H9 (cell line): ENCODE data around the gene ZDHHC9. TPM values are rescaled to one million over a fixed set of nuclear protein-coding genes. Genes with fewer than 3 reads are reported as not detected.
A peak's percentile ranks its signal among the peaks of the same experiment; 100 is the strongest.

Source experiments
- DNase-seq: peaks from one replicate; pipeline ENCODE4 v3.0.0-alpha.2; 2017
- H2AFZ ChIP-seq: one replicate; pipeline ENCODE4 v1.6.1; 2013; ENCODE audit warnings: mild to moderate bottlenecking, low read length, control low read depth, moderate library complexity
- H2AK5ac ChIP-seq: 2 replicates; pipeline ENCODE4 v1.6.1; 2013; ENCODE audit warnings: low read length, control low read depth, mixed read lengths; ENCODE audit not compliant: insufficient read length
- H2BK120ac ChIP-seq: one replicate; pipeline ENCODE4 v1.6.1; 2013; ENCODE audit warnings: low read depth, mild to moderate bottlenecking, low read length, control low read depth, inconsistent platforms; ENCODE audit not compliant: poor library complexity, severe bottlenecking
- H2BK12ac ChIP-seq: 2 replicates; pipeline ENCODE4 v1.6.1; 2013; ENCODE audit warnings: low read length, control low read depth, mixed read lengths, low read depth; ENCODE audit not compliant: insufficient read length
- H2BK15ac ChIP-seq: 2 replicates; pipeline ENCODE4 v1.6.1; 2013; ENCODE audit warnings: low read depth, low read length, control low read depth
- H2BK20ac ChIP-seq: one replicate; pipeline ENCODE4 v1.6.1; 2013; ENCODE audit warnings: low read depth, mild to moderate bottlenecking, low read length, control low read depth, inconsistent platforms; ENCODE audit not compliant: poor library complexity, severe bottlenecking
- H2BK5ac ChIP-seq: 2 replicates; pipeline ENCODE4 v1.6.1; 2013; ENCODE audit warnings: low read length, control low read depth, mixed read lengths; ENCODE audit not compliant: insufficient read length
- H3K14ac ChIP-seq: 2 replicates; pipeline ENCODE4 v1.6.1; 2013; ENCODE audit warnings: low read length, control low read depth; ENCODE audit not compliant: insufficient read depth
- H3K18ac ChIP-seq: 2 replicates; pipeline ENCODE4 v1.6.1; 2013; ENCODE audit warnings: low read depth, mild to moderate bottlenecking, mixed read lengths, low read length, control low read depth; ENCODE audit not compliant: insufficient read length
- H3K23ac ChIP-seq: 2 replicates; pipeline ENCODE4 v1.6.1; 2013; ENCODE audit warnings: low read length, control low read depth, mixed read lengths, low read depth; ENCODE audit not compliant: insufficient read length
- H3K23me2 ChIP-seq: 2 replicates; pipeline ENCODE4 v1.6.1; 2013; ENCODE audit warnings: low read depth, mild to moderate bottlenecking, mixed read lengths, low read length, control low read depth; ENCODE audit not compliant: insufficient read length, poor library complexity, severe bottlenecking
- H3K27ac ChIP-seq: 2 replicates; pipeline ENCODE4 v1.5.1; 2013; ENCODE audit warnings: low read length, control low read depth, mixed read lengths, low read depth; ENCODE audit not compliant: insufficient read length
- H3K27me3 ChIP-seq: 2 replicates; pipeline ENCODE4 v1.6.1; 2013; ENCODE audit warnings: low read length, control low read depth, inconsistent platforms; ENCODE audit not compliant: insufficient read depth
- H3K4ac ChIP-seq: 2 replicates; pipeline ENCODE4 v1.6.1; 2013; ENCODE audit warnings: low read depth, mild to moderate bottlenecking, control low read depth, inconsistent platforms, low read length, moderate library complexity
- H3K4me1 ChIP-seq: 2 replicates; pipeline ENCODE4 v1.6.1; 2013; ENCODE audit warnings: low read length, control low read depth, inconsistent platforms; ENCODE audit not compliant: insufficient read depth
- H3K4me2 ChIP-seq: 2 replicates; pipeline ENCODE4 v1.6.1; 2013; ENCODE audit warnings: low read length, control low read depth, mixed read lengths; ENCODE audit not compliant: insufficient read length, insufficient read depth
- H3K56ac ChIP-seq: 2 replicates; pipeline ENCODE4 v1.6.1; 2013; ENCODE audit warnings: low read depth, mild to moderate bottlenecking, mixed read lengths, low read length, control low read depth; ENCODE audit not compliant: insufficient read length
- H3K79me1 ChIP-seq: 2 replicates; pipeline ENCODE4 v1.6.1; 2013; ENCODE audit warnings: low read depth, mild to moderate bottlenecking, moderate library complexity, low read length, control low read depth, inconsistent platforms; ENCODE audit not compliant: insufficient read depth, poor library complexity, severe bottlenecking
- H3K79me2 ChIP-seq: 2 replicates; pipeline ENCODE4 v1.6.1; 2013; ENCODE audit warnings: low read length, control low read depth, inconsistent platforms; ENCODE audit not compliant: insufficient read depth
- H3K9ac ChIP-seq: 2 replicates; pipeline ENCODE4 v1.6.1; 2013; ENCODE audit warnings: low read length, control low read depth, mixed read lengths; ENCODE audit not compliant: insufficient read length; ENCODE audit errors: extremely low read depth
- H3K9me3 ChIP-seq: one replicate; pipeline ENCODE4 v1.6.1; 2013; ENCODE audit warnings: low read depth, low read length, inconsistent platforms; ENCODE audit not compliant: control insufficient read depth
- H3T11ph ChIP-seq: one replicate; pipeline ENCODE4 v1.6.1; 2013; ENCODE audit warnings: mild to moderate bottlenecking, low read length, control low read depth, inconsistent platforms
- H4K20me1 ChIP-seq: one replicate; pipeline ENCODE4 v1.6.1; 2013; ENCODE audit not compliant: control insufficient read depth, insufficient read length, insufficient read depth
- H4K5ac ChIP-seq: 2 replicates; pipeline ENCODE4 v1.6.1; 2013; ENCODE audit warnings: low read depth, mild to moderate bottlenecking, mixed read lengths, low read length, control low read depth; ENCODE audit not compliant: insufficient read length
- H4K8ac ChIP-seq: replicated peaks from 2 replicates; pipeline ENCODE4 v1.6.1; 2013; ENCODE audit warnings: low read length, control low read depth, mixed read lengths, low read depth; ENCODE audit not compliant: insufficient read length
- H4K91ac ChIP-seq: 2 replicates; pipeline ENCODE4 v1.6.1; 2013; ENCODE audit warnings: low read depth, mild to moderate bottlenecking, moderate library complexity, mixed read lengths, low read length, control low read depth; ENCODE audit not compliant: insufficient read length
- H3K27ac Mint-ChIP-seq, 3 experiments: 2 replicates in 2 of 3; 3 replicates in 1 of 3; pipeline ENCODE4 v1.8.0; 2020 to 2021; ENCODE audit warnings: mixed read lengths in 3 of 3, mild to moderate bottlenecking in 1 of 3, moderate library complexity in 1 of 3
- H3K27me3 Mint-ChIP-seq: 2 replicates; pipeline ENCODE4 v1.8.0; 2021; ENCODE audit warnings: low read depth, mild to moderate bottlenecking, moderate library complexity, mixed read lengths
- H3K36me3 Mint-ChIP-seq, 3 experiments: 2 replicates in 2 of 3; 3 replicates in 1 of 3; pipeline ENCODE4 v1.8.0; 2020 to 2021; ENCODE audit warnings: low read depth in 3 of 3, mixed read lengths in 3 of 3; ENCODE audit not compliant: insufficient read depth in 1 of 3
- H3K4me1 Mint-ChIP-seq, 2 experiments: 2 replicates each; pipeline ENCODE4 v1.8.0; 2020; ENCODE audit warnings: mixed read lengths in 2 of 2
- H3K4me3 Mint-ChIP-seq, 2 experiments: 2 replicates in 1 of 2; 3 replicates in 1 of 2; pipeline ENCODE4 v1.8.0; 2020 to 2021; ENCODE audit warnings: mild to moderate bottlenecking in 2 of 2, mixed read lengths in 2 of 2, moderate library complexity in 1 of 2
- H3K9me3 Mint-ChIP-seq, 2 experiments: 2 replicates in 1 of 2; 3 replicates in 1 of 2; pipeline ENCODE4 v1.8.0; 2020; ENCODE audit warnings: mild to moderate bottlenecking in 2 of 2, mixed read lengths in 2 of 2, moderate library complexity in 1 of 2
- CTCF ChIP-seq: fragments of 200-600 bp; sonication (generic); conservative IDR thresholded peaks from 3 replicates; pipeline ENCODE4 v1.8.0; 2021; ENCODE audit warnings: antibody characterized with exemption, mild to moderate bottlenecking
- WGBS: extraction: QIAGEN DNeasy Blood & Tissue Kit; methylation state at CpG from one replicate; pipeline ENCODE4 v1.1.7; 2013; ENCODE audit warnings: missing lambda C conversion rate, low lambda C conversion rate, mixed read lengths; ENCODE audit not compliant: insufficient read length; ENCODE audit errors: extremely low coverage; 5-methylcytosine and 5-hydroxymethylcytosine counted together
- total RNA-seq: library from RNA; stranded (reverse); gene quantifications from 2 replicates; pipeline ENCODE4 v1.2.1, GENCODE V29; 2021

ZDHHC9 gene
- total RNA-seq, 1 experiment from 2014 or later: 21.0 TPM

DNA sequence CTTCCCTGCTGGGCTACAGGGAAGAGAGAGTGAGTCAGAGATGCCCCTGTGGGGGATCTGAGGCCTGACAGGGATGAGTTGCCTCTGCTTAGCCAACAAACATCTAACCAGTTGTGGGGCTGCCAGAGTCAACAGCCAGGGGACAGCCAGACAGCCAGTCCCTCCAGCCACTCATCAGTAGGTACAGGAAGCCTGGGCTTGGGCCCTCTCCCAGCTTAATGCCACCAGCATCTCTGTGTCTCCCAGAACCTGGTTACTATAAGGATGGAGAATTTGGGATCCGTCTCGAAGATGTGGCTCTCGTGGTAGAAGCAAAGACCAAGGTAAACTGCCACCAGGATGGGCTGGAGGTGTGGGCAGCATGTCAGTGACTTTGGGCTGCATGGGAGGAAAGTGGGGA lies 81.2 kb downstream of the ZDHHC9 start:
- Histone ChIP-seq H3K4me2 (no peak overlapping the region), H3K23ac (no peak overlapping the region), H2BK120ac (no peak overlapping the region), H3K27me3 (no peaks in the 10 kb centered on the region), H2AK5ac (no peak overlapping the region), H2BK5ac (no peak overlapping the region), H4K8ac (no peak overlapping the region), H3K23me2 (no peaks in the 10 kb centered on the region), H4K91ac (no peak overlapping the region), H3K4me1 (no peaks in the 10 kb centered on the region), H3K27ac (no peak overlapping the region), H3K14ac (no peak overlapping the region), H3K9ac (no peak overlapping the region), H2BK15ac (no peak overlapping the region), H2BK12ac (no peak overlapping the region), H3T11ph (no peak overlapping the region), H3K18ac (no peak overlapping the region), H4K5ac (no peak overlapping the region), H3K79me1 (no peaks in the 10 kb centered on the region), H3K56ac (no peak overlapping the region), H3K79me2 (no peaks in the 10 kb centered on the region), H3K4ac (no peak overlapping the region), H3K9me3 (no peaks in the 10 kb centered on the region), H2BK20ac (no peak overlapping the region), H4K20me1 (no peaks in the 10 kb centered on the region), H2AFZ (no peak overlapping the region)
- Mint-ChIP-seq H3K9me3 (peaks cover 0 to 56% of the 10 kb centered on the region in 2 experiments; a peak in 2 of 5 replicates), H3K27me3 (0 out of 2 replicates have a peak, but pooled peaks cover 3% of the 10 kb centered on the region), H3K27ac (peak overlapping the region in 1 of 3 experiments; percentile 80; a peak in 2 of 7 replicates), H3K4me1 (no peaks in the 10 kb centered on the region), H3K36me3 (no peaks in the 10 kb centered on the region), H3K4me3 (no peak overlapping the region)
- no CpG with 5 or more reads among the region's 3 CpGs for WGBS
- TF ChIP-seq CTCF: no peak
- DNase-seq: no peak
